ENCODE measurements around the gene AURKAIP1. TPM values are rescaled to one million over a fixed set of nuclear protein-coding genes. Genes with fewer than 3 reads are reported as not detected.

AURKAIP1 gene
- total and polyA plus RNA-seq, 9 of the 15 experiments (the other 6 are each of a cell fraction or from before 2014, with no cell fraction given) = 7.8 to 478 (median 92.0) TPM

DNA sequence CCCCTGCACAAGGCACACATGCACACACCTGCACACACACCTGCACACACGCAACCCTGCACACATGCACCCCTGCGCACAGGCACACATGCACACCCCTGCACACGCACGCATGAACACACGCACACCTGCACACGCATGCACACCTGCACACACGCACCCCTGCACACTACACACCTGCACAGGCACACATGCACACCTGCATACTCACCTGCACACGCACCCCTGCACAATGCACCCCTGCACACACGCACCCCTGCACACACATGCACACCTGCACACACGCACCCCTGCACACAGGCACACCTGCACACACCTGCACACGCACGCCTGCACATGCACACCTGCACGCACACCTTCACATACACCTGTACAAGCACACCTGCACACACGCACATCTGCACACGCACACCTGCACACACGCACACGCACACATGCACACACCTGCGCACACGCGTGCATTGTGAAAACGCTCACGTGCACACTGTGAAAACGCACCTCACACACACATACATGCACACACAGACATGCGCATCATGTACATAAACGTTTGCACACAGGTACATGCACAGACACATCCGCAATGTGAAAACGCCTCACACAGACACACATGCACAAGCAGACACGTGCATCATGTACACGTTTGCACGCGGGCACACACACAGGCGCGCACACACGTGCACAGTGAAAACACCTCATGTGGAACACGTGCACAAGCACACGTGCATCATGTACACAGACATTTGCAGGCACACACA, 34.0 kb downstream of the AURKAIP1 start (continued):
- TF ChIP-seq, protein P1, sequence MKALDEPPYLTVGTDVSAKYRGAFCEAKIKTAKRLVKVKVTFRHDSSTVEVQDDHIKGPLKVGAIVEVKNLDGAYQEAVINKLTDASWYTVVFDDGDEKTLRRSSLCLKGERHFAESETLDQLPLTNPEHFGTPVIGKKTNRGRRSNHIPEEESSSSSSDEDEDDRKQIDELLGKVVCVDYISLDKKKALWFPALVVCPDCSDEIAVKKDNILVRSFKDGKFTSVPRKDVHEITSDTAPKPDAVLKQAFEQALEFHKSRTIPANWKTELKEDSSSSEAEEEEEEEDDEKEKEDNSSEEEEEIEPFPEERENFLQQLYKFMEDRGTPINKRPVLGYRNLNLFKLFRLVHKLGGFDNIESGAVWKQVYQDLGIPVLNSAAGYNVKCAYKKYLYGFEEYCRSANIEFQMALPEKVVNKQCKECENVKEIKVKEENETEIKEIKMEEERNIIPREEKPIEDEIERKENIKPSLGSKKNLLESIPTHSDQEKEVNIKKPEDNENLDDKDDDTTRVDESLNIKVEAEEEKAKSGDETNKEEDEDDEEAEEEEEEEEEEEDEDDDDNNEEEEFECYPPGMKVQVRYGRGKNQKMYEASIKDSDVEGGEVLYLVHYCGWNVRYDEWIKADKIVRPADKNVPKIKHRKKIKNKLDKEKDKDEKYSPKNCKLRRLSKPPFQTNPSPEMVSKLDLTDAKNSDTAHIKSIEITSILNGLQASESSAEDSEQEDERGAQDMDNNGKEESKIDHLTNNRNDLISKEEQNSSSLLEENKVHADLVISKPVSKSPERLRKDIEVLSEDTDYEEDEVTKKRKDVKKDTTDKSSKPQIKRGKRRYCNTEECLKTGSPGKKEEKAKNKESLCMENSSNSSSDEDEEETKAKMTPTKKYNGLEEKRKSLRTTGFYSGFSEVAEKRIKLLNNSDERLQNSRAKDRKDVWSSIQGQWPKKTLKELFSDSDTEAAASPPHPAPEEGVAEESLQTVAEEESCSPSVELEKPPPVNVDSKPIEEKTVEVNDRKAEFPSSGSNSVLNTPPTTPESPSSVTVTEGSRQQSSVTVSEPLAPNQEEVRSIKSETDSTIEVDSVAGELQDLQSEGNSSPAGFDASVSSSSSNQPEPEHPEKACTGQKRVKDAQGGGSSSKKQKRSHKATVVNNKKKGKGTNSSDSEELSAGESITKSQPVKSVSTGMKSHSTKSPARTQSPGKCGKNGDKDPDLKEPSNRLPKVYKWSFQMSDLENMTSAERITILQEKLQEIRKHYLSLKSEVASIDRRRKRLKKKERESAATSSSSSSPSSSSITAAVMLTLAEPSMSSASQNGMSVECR (CRISPR knock-in tag; IDR thresholded peaks at IDR 0.05) = 0 out of 2 replicates have a peak, but pooled peaks have one; percentile 34
- TF ChIP-seq POLR2G (IDR thresholded peaks at IDR 0.05; ENCODE audit: low read depth, low read length) (peak; percentile 55), MYNN (IDR thresholded peaks at IDR 0.05) (peak; percentile 52), MYNN (CRISPR knock-in tag; IDR thresholded peaks at IDR 0.05) (no peak), CBFA2T2 (conservative IDR thresholded peaks at IDR 0.05) (0 out of 2 replicates have a peak, but pooled peaks have one; percentile 7), POLR2B (IDR thresholded peaks at IDR 0.05; ENCODE audit: low read depth, partially characterized antibody) (peak; percentile 10), STAT5A (IDR thresholded peaks at IDR 0.05; ENCODE audit: borderline replicate concordance, low read length) (peak; percentile 59; the same call in 1 of the 2 replicates), CSDE1 (IDR thresholded peaks at IDR 0.05) (no peak), ZBTB1 (CRISPR knock-in tag; IDR thresholded peaks at IDR 0.05; ENCODE audit: borderline replicate concordance, low read depth) (0 out of 2 replicates have a peak, but pooled peaks have one; percentile 24), RBFOX2 (IDR thresholded peaks at IDR 0.05; ENCODE audit: low read depth, low read length) (0 out of 2 replicates have a peak, but pooled peaks have one; percentile 10), GTF2E2 (tag; IDR thresholded peaks at IDR 0.05) (no peak), POLR2A (conservative IDR thresholded peaks at IDR 0.05) (0 out of 2 replicates have a peak, but pooled peaks have one; percentile 40), ZNF699 (CRISPR knock-in tag; IDR thresholded peaks at IDR 0.05; ENCODE audit: insufficient replicate concordance) (no peak), TAF7 (tag; IDR thresholded peaks at IDR 0.05) (no peak), KDM1A (IDR thresholded peaks at IDR 0.05) (peak in 1 of 2 experiments; percentile 66; a peak in 1 of 4 replicates), U2AF2 (optimal IDR thresholded peaks at IDR 0.05; ENCODE audit: low read depth, low read length) (no peak), ZNF143 (CRISPR knock-in tag; IDR thresholded peaks at IDR 0.05) (peak; percentile 33; the same call in 1 of the 2 replicates), ZEB2 (IDR thresholded peaks at IDR 0.05) (peak; percentile 77), CREB1 (IDR thresholded peaks at IDR 0.05) (no peak), CREB1 (CRISPR knock-in tag; IDR thresholded peaks at IDR 0.05) (0 out of 2 replicates have a peak, but pooled peaks have one; percentile 34), ZNF121 (CRISPR knock-in tag; conservative IDR thresholded peaks at IDR 0.05) (no peak)
- TF ChIP-seq, protein P2, sequence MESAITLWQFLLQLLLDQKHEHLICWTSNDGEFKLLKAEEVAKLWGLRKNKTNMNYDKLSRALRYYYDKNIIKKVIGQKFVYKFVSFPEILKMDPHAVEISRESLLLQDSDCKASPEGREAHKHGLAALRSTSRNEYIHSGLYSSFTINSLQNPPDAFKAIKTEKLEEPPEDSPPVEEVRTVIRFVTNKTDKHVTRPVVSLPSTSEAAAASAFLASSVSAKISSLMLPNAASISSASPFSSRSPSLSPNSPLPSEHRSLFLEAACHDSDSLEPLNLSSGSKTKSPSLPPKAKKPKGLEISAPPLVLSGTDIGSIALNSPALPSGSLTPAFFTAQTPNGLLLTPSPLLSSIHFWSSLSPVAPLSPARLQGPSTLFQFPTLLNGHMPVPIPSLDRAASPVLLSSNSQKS (CRISPR knock-in tag; IDR thresholded peaks at IDR 0.05) = no peak
- TF ChIP-seq, protein P3, sequence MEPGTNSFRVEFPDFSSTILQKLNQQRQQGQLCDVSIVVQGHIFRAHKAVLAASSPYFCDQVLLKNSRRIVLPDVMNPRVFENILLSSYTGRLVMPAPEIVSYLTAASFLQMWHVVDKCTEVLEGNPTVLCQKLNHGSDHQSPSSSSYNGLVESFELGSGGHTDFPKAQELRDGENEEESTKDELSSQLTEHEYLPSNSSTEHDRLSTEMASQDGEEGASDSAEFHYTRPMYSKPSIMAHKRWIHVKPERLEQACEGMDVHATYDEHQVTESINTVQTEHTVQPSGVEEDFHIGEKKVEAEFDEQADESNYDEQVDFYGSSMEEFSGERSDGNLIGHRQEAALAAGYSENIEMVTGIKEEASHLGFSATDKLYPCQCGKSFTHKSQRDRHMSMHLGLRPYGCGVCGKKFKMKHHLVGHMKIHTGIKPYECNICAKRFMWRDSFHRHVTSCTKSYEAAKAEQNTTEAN (CRISPR knock-in tag; IDR thresholded peaks at IDR 0.05) = peak; percentile 96
- TF ChIP-seq, protein P4, sequence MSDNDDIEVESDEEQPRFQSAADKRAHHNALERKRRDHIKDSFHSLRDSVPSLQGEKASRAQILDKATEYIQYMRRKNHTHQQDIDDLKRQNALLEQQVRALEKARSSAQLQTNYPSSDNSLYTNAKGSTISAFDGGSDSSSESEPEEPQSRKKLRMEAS (CRISPR knock-in tag; IDR thresholded peaks at IDR 0.05) = peak; percentile 35; the same call in 1 of the 2 replicates

Data from K562 (cell line).